ENCODE measurements around the gene CEP128. TPM values are rescaled to one million over a fixed set of nuclear protein-coding genes. Genes with fewer than 3 reads are reported as not detected.

The CEP128 gene
- polyA plus RNA-seq, 1 experiment: 1.9 TPM

DNA sequence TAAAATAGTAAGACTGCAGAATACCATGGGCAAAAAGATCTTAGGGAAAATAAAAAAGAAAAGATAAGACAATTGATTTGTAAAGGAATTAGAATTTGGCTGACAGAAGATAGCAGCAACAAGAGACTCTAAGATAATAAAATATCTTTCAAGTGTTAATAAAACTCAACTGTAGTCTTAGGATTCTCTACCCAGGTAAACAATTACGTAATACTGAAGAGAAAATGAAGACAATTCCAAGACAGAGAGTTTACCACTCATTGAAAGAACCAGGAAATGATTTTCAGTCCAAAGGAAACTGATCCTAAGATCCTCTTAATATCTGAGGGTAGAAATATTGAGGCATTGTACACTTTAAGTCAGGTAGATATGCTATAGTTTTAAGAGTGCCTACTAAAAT lies 321.1 kb downstream of the CEP128 start:
- Histone ChIP-seq H3K36me3 (ENCODE audit: control insufficient read depth, insufficient read depth, low read length) (no peaks in the 10 kb centered on the region), H3K27me3 (ENCODE audit: control insufficient read depth, insufficient read depth, low read length) (no peaks in the 10 kb centered on the region), H3K4me3 (ENCODE audit: low read depth, low read length) (no peak overlapping the region)
- CTCF ChIA-PET: no interaction called here
- POLR2A ChIA-PET: no interaction called here
- no peak for DNase-seq (ENCODE audit: low read depth)
- TF ChIP-seq, protein P1, sequence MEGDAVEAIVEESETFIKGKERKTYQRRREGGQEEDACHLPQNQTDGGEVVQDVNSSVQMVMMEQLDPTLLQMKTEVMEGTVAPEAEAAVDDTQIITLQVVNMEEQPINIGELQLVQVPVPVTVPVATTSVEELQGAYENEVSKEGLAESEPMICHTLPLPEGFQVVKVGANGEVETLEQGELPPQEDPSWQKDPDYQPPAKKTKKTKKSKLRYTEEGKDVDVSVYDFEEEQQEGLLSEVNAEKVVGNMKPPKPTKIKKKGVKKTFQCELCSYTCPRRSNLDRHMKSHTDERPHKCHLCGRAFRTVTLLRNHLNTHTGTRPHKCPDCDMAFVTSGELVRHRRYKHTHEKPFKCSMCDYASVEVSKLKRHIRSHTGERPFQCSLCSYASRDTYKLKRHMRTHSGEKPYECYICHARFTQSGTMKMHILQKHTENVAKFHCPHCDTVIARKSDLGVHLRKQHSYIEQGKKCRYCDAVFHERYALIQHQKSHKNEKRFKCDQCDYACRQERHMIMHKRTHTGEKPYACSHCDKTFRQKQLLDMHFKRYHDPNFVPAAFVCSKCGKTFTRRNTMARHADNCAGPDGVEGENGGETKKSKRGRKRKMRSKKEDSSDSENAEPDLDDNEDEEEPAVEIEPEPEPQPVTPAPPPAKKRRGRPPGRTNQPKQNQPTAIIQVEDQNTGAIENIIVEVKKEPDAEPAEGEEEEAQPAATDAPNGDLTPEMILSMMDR (IDR thresholded peaks at IDR 0.05; ENCODE audit: insufficient read depth, low read depth, low read length): no peak

DNA sequence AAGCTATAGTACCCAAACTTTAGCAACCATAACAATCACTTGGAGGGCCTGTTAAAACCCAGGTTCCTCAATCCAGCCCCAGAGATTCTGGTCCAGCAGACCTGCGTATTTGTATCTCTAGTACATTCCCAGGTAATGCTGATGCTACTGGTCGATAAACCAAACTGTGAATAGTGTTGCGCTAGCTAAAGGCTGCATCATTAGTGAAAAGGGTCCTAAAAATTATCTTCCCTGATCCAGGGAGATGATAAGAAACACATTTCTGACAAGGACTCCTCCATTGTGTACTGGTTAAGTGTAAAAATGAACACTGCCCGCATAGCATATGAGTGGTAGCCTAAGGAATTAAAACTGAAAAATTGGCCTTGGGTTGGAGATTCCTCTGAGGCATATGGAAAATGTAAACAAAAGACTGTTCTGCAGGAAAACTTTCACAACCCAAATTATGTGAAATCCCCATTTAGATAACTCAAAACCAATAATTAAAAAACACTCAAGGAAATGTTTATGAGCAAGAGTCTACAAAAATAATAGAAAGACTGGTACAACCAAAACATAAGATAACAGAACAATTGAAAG lies 322.7 kb downstream of the CEP128 start:
- CTCF ChIA-PET: no interaction called here
- TF ChIP-seq, protein P1 (IDR thresholded peaks at IDR 0.05; ENCODE audit: insufficient read depth, low read depth, low read length): no peak

DNA sequence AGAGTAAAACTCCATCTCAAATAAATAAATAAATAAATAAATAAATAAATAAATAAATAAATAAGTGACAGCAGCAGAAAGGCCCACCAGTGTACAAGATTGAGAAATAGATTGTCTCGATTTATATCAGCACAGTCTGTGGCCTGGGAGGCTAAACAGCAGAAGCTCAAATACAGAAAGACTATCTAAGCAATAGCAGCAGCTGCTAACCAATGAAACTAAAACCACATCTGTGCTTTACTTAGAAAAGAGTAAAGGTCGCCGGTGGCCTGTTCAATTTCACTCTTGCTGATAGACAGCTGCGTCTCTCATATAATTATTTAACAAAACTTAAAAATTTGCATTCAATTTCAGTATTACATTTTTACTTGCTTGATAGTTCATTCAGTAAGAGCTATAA lies 325.7 kb downstream of the CEP128 start:
- CTCF ChIA-PET: interaction anchor here (1.4 to 1.6 kb wide), 2 partner anchors 8 to 12 kb away, joined by 3 to 5 read pairs; no protein-coding TSS in a partner anchor
- DNase-seq (ENCODE audit: low read depth): no peak
- no peaks in the 10 kb centered on the region for H3K27me3 ChIP-seq (ENCODE audit: control insufficient read depth, insufficient read depth, low read length)
- H3K4me3 ChIP-seq (ENCODE audit: low read depth, low read length): no peak overlapping the region
- H3K36me3 ChIP-seq (ENCODE audit: control insufficient read depth, insufficient read depth, low read length): no peaks in the 10 kb centered on the region
- TF ChIP-seq, protein P1 (IDR thresholded peaks at IDR 0.05; ENCODE audit: insufficient read depth, low read depth, low read length): no peak
- POLR2A ChIA-PET: no interaction called here

More for the DNA sequence above, 322.7 kb downstream of the CEP128 start:
- DNase-seq (ENCODE audit: low read depth): no peak
- Histone ChIP-seq H3K4me3 (ENCODE audit: low read depth, low read length) (no peak overlapping the region), H3K36me3 (ENCODE audit: control insufficient read depth, insufficient read depth, low read length) (no peaks in the 10 kb centered on the region), H3K27me3 (ENCODE audit: control insufficient read depth, insufficient read depth, low read length) (no peaks in the 10 kb centered on the region)
- POLR2A ChIA-PET: no interaction called here

DNA sequence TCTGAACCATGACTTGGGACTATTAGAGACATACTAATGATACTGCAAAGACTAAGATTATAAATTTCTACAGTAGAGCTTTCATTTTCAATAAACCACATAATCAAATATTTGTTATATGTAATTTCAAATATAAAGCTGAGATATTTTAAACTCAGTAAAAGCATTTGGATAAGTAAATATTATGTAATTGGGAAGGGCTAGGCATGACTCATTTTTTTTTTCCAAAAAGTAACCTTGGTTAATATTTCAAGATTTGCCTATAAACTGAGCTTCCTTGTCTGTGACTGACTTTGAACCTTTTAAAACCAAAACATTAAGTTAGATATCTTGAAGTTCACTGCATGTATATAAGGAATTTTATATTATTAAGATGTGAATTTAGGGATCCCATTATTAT lies 332.5 kb downstream of the CEP128 start:
- Histone ChIP-seq H3K27me3 (ENCODE audit: control insufficient read depth, insufficient read depth, low read length) (no peaks in the 10 kb centered on the region), H3K36me3 (ENCODE audit: control insufficient read depth, insufficient read depth, low read length) (no peaks in the 10 kb centered on the region), H3K4me3 (ENCODE audit: low read depth, low read length) (no peak overlapping the region)
- no peak for DNase-seq (ENCODE audit: low read depth)
- ChIA-PET POLR2A (no interaction called here), CTCF (no interaction called here)
- TF ChIP-seq, protein P1 (IDR thresholded peaks at IDR 0.05; ENCODE audit: insufficient read depth, low read depth, low read length): no peak

DNA sequence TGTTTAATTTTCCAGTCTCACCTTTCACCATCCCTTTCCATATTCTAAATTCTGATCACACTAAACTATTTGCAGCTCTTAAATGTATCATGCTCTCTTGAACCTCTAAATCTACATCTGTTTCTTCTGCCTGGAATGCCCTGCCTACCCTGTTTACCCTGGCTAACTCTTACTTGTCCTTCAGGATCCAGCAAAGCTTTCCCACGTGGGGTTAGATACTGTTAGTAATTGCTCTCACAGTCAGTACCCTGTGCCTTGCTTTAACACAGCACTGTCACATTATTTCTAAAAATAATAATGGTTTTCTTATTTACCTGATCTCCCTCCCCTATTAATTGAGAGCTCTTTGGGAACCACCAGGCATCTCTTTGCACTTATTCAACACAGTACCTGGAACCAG lies 333.0 kb downstream of the CEP128 start:
- Histone ChIP-seq H3K4me3 (ENCODE audit: low read depth, low read length) (no peak overlapping the region), H3K36me3 (ENCODE audit: control insufficient read depth, insufficient read depth, low read length) (no peaks in the 10 kb centered on the region), H3K27me3 (ENCODE audit: control insufficient read depth, insufficient read depth, low read length) (no peaks in the 10 kb centered on the region)
- TF ChIP-seq, protein P1 (IDR thresholded peaks at IDR 0.05; ENCODE audit: insufficient read depth, low read depth, low read length): no peak
- ChIA-PET CTCF (interaction anchor here (0.8 to 1.2 kb wide), 2 partner anchors 20 to 166 kb away, joined by 3 read pairs; no protein-coding TSS in a partner anchor), POLR2A (no interaction called here)
- DNase-seq (ENCODE audit: low read depth): no peak

All from BJ (cell line).